GDM1 (cell line): Measurements from ENCODE around the gene PACRG.

ENCODE experiments used
- DNase-seq: peaks from one replicate; lab custom pipeline; 2025; lab: John Stamatoyannopoulos, UW

Gene PACRG

GRCh38 chr6:162864911-162865310 lies 137.1 kb downstream of the PACRG start:
- DNase-seq, result no peak

- DNase-seq, result no peak
Observed at GRCh38 chr6:162866656-162867055, 138.9 kb downstream of the PACRG start.

- DNase-seq, result no peak
Observed at GRCh38 chr6:162868397-162868796, 140.6 kb downstream of the PACRG start.

- no peak for DNase-seq
Observed at GRCh38 chr6:162871966-162872365, 144.2 kb downstream of the PACRG start.

- DNase-seq, result no peak
Observed at GRCh38 chr6:162873537-162873936, 145.8 kb downstream of the PACRG start.

GRCh38 chr6:162875070-162875469 lies 147.3 kb downstream of the PACRG start:
- no peak for DNase-seq

- DNase-seq, result no peak
Observed at GRCh38 chr6:162882801-162883481, 155.2 kb downstream of the PACRG start.

- no peak for DNase-seq
Observed at GRCh38 chr6:162887981-162888689, 160.4 kb downstream of the PACRG start.

- DNase-seq, result no peak
Observed at GRCh38 chr6:162889303-162889702, 161.5 kb downstream of the PACRG start.

- no peak for DNase-seq
Observed at GRCh38 chr6:162898011-162898410, 170.2 kb downstream of the PACRG start.

GRCh38 chr6:162899148-162899547 lies 171.4 kb downstream of the PACRG start:
- DNase-seq, result no peak

- DNase-seq, result no peak
Observed at GRCh38 chr6:162900503-162900902, 172.7 kb downstream of the PACRG start.

GRCh38 chr6:162904069-162904663 lies 176.4 kb downstream of the PACRG start:
- no peak for DNase-seq

- no peak for DNase-seq
Observed at GRCh38 chr6:162906479-162906878, 178.7 kb downstream of the PACRG start.

- no peak for DNase-seq
Observed at GRCh38 chr6:162907876-162908481, 180.2 kb downstream of the PACRG start.

- no peak for DNase-seq
Observed at GRCh38 chr6:162913206-162913605, 185.4 kb downstream of the PACRG start.

GRCh38 chr6:162917506-162917905 lies 189.7 kb downstream of the PACRG start:
- no peak for DNase-seq

- DNase-seq, result no peak
Observed at GRCh38 chr6:162921062-162921461, 193.3 kb downstream of the PACRG start.

- no peak for DNase-seq
Observed at GRCh38 chr6:162921510-162922040, 193.8 kb downstream of the PACRG start.

GRCh38 chr6:162922563-162923166 lies 194.9 kb downstream of the PACRG start:
- DNase-seq, result no peak

- no peak for DNase-seq
Observed at GRCh38 chr6:162934844-162935243, 207.1 kb downstream of the PACRG start.

GRCh38 chr6:162940426-162940825 lies 212.7 kb downstream of the PACRG start:
- DNase-seq, result no peak
